K562 treated with DMSO at 1 percent for 48 hours (cell line): ENCODE results near the gene AUTS2. TPM values are rescaled to one million over a fixed set of nuclear protein-coding genes. Genes with fewer than 3 reads are reported as not detected.

ENCODE experiments used
- total RNA-seq: library from RNA; unstranded; fragments of 300-600 nt; gene quantifications from 2 replicates; pipeline ENCODE4 v1.2.3, GENCODE V29; 2022; ENCODE audit warnings: low replicate concordance; ENCODE audit errors: extremely low read depth

The AUTS2 gene
- not detected in 2 replicates for total RNA-seq

GRCh38 chr7:69598081-69598486, at the start of gene AUTS2:
Gene AUTS2, plus strand, starts transcription at chr7:69598475. Its CDS starts 1,179 bp downstream, at chr7:69599654.

